ENCODE data around the gene SLC8A1. TPM values are rescaled to one million over a fixed set of nuclear protein-coding genes. Genes with fewer than 3 reads are reported as not detected.

The SLC8A1 gene
- total RNA-seq, 2 donors from 2014 or later: 3.1 to 22.6 TPM

DNA sequence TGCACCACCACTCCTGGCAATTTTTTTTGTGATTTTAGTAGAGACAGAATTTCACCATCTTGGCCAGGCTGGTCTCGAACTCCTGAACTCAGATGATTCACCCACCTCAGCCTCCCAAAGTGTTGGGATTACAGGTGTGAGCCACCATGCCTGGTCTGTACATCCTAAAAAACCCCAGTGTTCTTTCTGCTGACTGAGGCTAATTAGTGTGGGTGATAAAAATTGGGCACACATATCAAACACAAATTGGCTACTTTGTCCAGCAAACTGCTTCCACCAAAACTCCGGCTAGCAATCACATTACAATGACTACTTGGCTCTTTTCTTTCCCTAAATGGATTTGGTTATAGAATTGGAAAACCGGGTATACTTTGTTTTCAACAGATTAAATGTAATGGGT is 153.9 kb downstream of the SLC8A1 start:
- no peak for ATAC-seq
- intact Hi-C loops (cut with DNase I, micrococcal nuclease): no loop called here

DNA sequence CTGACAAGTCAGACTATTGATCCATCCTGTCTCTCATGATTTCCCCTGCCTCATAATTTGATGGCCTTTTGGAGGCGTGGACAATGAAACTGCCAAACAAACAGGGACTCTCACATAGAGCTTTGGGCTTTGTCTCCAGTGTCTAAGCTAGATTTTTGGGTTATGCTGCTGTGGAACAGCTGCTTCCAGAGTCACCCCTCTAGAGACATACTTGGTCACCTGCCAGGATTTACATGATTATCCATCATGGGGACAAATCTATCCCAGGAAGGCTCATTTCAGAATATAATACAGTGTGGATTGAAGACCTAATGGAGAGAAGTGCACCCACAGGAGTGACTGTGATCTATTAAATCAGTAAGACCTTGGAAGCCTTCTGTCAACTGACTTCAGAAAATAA is 159.6 kb downstream of the SLC8A1 start:
- intact Hi-C loops (cut with DNase I, micrococcal nuclease): no loop called here
- DNase-seq: no peak
- no peak for ATAC-seq

More for the DNA sequence above, 153.9 kb downstream of the SLC8A1 start:
- no peak for DNase-seq

GRCh38 chr2:40289771-40290404 is 162.0 kb downstream of the SLC8A1 start:
- intact Hi-C loops (cut with DNase I, micrococcal nuclease): loop anchor here in 1 of 2 donors (10.0 kb wide), 1 partner anchor 155 kb away; no protein-coding TSS in a partner anchor
- DNase-seq: no peak
- no peak for ATAC-seq

GRCh38 chr2:40287773-40288172 is 164.1 kb downstream of the SLC8A1 start:
- no peak for DNase-seq
- intact Hi-C loops (cut with DNase I, micrococcal nuclease): loop anchor here in 1 of 2 donors (10.0 kb wide), 1 partner anchor 157 kb away; no protein-coding TSS in a partner anchor
- no peak for ATAC-seq

GRCh38 chr2:40287195-40287594 is 164.7 kb downstream of the SLC8A1 start:
- no peak for DNase-seq
- intact Hi-C loops (cut with DNase I, micrococcal nuclease): loop anchor here in 1 of 2 donors (10.0 kb wide), 1 partner anchor 158 kb away; no protein-coding TSS in a partner anchor
- no peak for ATAC-seq

DNA sequence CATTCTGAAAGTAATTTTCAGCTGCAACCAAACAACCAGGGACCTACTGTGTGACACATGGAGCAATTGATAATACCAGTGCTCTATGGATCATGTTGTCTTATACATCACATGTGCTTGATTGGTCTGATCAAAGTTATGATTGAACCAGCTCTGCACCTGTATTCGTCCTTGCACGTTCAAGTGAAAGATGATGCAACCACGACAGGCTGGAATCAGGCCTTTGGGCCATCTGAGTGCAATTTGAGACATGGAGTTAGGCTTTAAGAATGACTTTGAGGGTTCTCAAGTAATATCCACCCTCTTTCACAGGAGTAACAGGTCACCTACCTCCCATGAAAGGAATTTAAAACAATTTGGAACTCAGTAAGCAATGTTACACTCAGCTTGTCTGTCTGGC is 165.2 kb downstream of the SLC8A1 start:
- no peak for ATAC-seq
- DNase-seq: no peak
- intact Hi-C loops (cut with DNase I, micrococcal nuclease): loop anchor here in 1 of 2 donors (10.0 kb wide), 1 partner anchor 158 kb away; no protein-coding TSS in a partner anchor

- ATAC-seq (no peak), DNase-seq (no peak)
- intact Hi-C loops (cut with DNase I, micrococcal nuclease): loop anchor here in 1 of 2 donors (10.0 kb wide), 1 partner anchor 159 kb away; no protein-coding TSS in a partner anchor
Observed at GRCh38 chr2:40285391-40285790, 166.5 kb downstream of the SLC8A1 start.

- intact Hi-C loops (cut with DNase I, micrococcal nuclease): loop anchor here in 1 of 2 donors (10.0 kb wide), 1 partner anchor 160 kb away; no protein-coding TSS in a partner anchor
- no peak for ATAC-seq
- DNase-seq: no peak
Observed at GRCh38 chr2:40284797-40285196, 167.1 kb downstream of the SLC8A1 start.

GRCh38 chr2:40283111-40283909 is 168.6 kb downstream of the SLC8A1 start:
- DNase-seq (no peak), ATAC-seq (no peak)
- intact Hi-C loops (cut with DNase I, micrococcal nuclease): loop anchor here in 1 of 2 donors (10.0 kb wide), 1 partner anchor 161 kb away; no protein-coding TSS in a partner anchor

GRCh38 chr2:40282428-40282827 is 169.5 kb downstream of the SLC8A1 start:
- intact Hi-C loops (cut with DNase I, micrococcal nuclease): loop anchor here in 1 of 2 donors (10.0 kb wide), 1 partner anchor 162 kb away; no protein-coding TSS in a partner anchor
- ATAC-seq (no peak), DNase-seq (no peak)

- intact Hi-C loops (cut with DNase I, micrococcal nuclease): loop anchor here in 1 of 2 donors (10.0 kb wide), 1 partner anchor 164 kb away; no protein-coding TSS in a partner anchor
- DNase-seq (no peak), ATAC-seq (no peak)
Observed at GRCh38 chr2:40281021-40281940, 170.6 kb downstream of the SLC8A1 start.

DNA sequence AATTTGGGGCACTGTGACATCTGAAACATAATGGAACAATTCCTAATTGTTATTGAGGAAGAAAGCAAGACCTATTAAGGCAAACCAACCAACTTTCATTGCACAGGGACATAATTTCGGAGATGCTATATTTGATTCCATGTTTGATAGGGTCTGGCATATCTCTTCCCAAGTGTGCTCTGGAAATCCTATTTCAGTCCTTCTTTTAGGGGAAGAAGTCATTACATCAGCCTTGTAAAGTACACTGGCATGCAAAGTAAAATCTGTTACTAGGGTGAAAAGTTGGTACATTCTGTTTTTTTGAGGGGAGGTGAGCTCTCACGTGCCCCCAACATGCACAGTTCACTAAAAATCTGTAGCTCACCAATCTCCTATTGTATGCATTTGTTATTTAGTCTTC is 172.4 kb downstream of the SLC8A1 start:
- ATAC-seq (no peak), DNase-seq (no peak)
- intact Hi-C loops (cut with DNase I, micrococcal nuclease): no loop called here

- no peak for ATAC-seq
- no peak for DNase-seq
- intact Hi-C loops (cut with DNase I, micrococcal nuclease): no loop called here
Observed at GRCh38 chr2:40279001-40279400, 172.9 kb downstream of the SLC8A1 start.

- intact Hi-C loops (cut with DNase I, micrococcal nuclease): no loop called here
- ATAC-seq (no peak), DNase-seq (no peak)
Observed at GRCh38 chr2:40276076-40276475, 175.8 kb downstream of the SLC8A1 start.

- no peak for ATAC-seq
Observed at GRCh38 chr2:40274270-40274669, 177.6 kb downstream of the SLC8A1 start.

GRCh38 chr2:40273734-40274182 is 178.1 kb downstream of the SLC8A1 start:
- intact Hi-C loops (cut with DNase I, micrococcal nuclease): no loop called here
- DNase-seq (no peak), ATAC-seq (no peak)

More at GRCh38 chr2:40274270-40274669, 177.6 kb downstream of the SLC8A1 start:
- intact Hi-C loops (cut with DNase I, micrococcal nuclease): no loop called here
- no peak for DNase-seq

GRCh38 chr2:40271094-40271493 is 180.8 kb downstream of the SLC8A1 start:
- no peak for ATAC-seq
- DNase-seq: no peak
- intact Hi-C loops (cut with DNase I, micrococcal nuclease): no loop called here

DNA sequence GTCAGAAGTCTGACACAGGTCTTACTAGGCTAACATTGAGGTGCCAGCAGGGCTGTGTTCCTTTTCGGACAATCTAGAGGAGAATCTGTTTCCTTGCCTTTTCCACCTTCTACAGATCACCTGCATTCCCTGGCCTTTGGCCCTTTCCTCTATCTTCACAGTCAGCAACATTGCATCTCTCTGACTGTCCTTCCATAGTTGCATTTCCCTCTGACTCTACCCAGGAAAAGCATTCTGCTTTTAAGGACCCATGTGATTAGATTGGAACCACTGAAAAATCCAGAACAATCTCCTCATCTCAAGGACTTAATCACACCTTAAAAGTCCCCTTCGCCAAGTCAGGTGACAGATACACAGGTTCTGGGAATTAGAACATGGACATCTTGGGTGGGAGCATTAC is 181.5 kb downstream of the SLC8A1 start:
- no peak for DNase-seq
- no peak for ATAC-seq
- intact Hi-C loops (cut with DNase I, micrococcal nuclease): no loop called here

- intact Hi-C loops (cut with DNase I, micrococcal nuclease): no loop called here
- no peak for DNase-seq
- no peak for ATAC-seq
Observed at GRCh38 chr2:40268566-40268965, 183.3 kb downstream of the SLC8A1 start.

Data from left colon (tissue), 2 donors.